ENCODE results near the gene DSG4.

DNA sequence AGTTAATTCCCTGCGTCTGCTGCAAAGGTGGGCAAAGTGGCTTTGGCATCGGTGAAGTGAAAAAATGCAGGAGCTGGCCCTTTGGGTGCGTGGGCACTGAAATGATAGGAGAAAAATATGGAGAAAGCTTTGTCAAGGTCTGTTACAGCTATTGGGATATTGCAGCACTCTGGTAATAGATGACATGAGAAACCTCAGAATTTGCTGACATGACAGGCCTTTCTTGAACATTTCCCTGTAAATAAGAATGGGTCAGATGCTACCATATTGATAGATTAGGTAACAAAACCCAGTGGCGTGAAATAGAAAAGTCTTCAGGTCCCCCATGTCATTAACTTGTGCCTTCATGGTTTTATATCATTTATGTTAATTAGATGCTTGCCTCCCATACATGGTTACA is 12.4 kb upstream of the DSG4 start:
- TF ChIP-seq EP300 (IDR thresholded peaks at IDR 0.05) = no peak
- TF ChIP-seq, protein P1, sequence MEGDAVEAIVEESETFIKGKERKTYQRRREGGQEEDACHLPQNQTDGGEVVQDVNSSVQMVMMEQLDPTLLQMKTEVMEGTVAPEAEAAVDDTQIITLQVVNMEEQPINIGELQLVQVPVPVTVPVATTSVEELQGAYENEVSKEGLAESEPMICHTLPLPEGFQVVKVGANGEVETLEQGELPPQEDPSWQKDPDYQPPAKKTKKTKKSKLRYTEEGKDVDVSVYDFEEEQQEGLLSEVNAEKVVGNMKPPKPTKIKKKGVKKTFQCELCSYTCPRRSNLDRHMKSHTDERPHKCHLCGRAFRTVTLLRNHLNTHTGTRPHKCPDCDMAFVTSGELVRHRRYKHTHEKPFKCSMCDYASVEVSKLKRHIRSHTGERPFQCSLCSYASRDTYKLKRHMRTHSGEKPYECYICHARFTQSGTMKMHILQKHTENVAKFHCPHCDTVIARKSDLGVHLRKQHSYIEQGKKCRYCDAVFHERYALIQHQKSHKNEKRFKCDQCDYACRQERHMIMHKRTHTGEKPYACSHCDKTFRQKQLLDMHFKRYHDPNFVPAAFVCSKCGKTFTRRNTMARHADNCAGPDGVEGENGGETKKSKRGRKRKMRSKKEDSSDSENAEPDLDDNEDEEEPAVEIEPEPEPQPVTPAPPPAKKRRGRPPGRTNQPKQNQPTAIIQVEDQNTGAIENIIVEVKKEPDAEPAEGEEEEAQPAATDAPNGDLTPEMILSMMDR (IDR thresholded peaks at IDR 0.05) = no peak

Measured in upper lobe of left lung (tissue), 4 donors.